Gastroesophageal sphincter (tissue), 3 donors: ENCODE results near the gene LPP.

Experiments
- EP300 ChIP-seq: sonication (generic); formaldehyde crosslinking; IDR thresholded peaks from one replicate; pipeline ENCODE4 v1.6.1; 2017; ENCODE audit warnings: antibody characterized with exemption, mild to moderate bottlenecking
- POLR2A ChIP-seq, 2 donors: fragments of 450-650 bp; IDR thresholded peaks; one replicate each; pipeline ENCODE4 v1.6.1; 2017; ENCODE audit warnings: antibody characterized with exemption in 2 of 2, mild to moderate bottlenecking in 2 of 2, moderate library complexity in 1 of 2
- TF ChIP-seq, protein P1 (sequence below), 4 experiments: fragments of 200-600 bp in 2 of 4; fragments of 450-650 bp in 2 of 4; sonication (generic) in 1 of 4; IDR thresholded peaks; one replicate each; pipeline ENCODE4 v1.5.1; 2017 to 2019; ENCODE audit warnings: antibody characterized with exemption in 4 of 4, mild to moderate bottlenecking in 2 of 4, moderate library complexity in 2 of 4

GRCh38 chr3:188335656-188336055, 181.7 kb downstream of the LPP start:
- TF ChIP-seq, protein P1, sequence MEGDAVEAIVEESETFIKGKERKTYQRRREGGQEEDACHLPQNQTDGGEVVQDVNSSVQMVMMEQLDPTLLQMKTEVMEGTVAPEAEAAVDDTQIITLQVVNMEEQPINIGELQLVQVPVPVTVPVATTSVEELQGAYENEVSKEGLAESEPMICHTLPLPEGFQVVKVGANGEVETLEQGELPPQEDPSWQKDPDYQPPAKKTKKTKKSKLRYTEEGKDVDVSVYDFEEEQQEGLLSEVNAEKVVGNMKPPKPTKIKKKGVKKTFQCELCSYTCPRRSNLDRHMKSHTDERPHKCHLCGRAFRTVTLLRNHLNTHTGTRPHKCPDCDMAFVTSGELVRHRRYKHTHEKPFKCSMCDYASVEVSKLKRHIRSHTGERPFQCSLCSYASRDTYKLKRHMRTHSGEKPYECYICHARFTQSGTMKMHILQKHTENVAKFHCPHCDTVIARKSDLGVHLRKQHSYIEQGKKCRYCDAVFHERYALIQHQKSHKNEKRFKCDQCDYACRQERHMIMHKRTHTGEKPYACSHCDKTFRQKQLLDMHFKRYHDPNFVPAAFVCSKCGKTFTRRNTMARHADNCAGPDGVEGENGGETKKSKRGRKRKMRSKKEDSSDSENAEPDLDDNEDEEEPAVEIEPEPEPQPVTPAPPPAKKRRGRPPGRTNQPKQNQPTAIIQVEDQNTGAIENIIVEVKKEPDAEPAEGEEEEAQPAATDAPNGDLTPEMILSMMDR (IDR thresholded peaks at IDR 0.05), result no peak
- TF ChIP-seq POLR2A (IDR thresholded peaks at IDR 0.05) (no peak), EP300 (no peak)
